Measurements from ENCODE around the gene RAPGEF1.

RAPGEF1 gene

GRCh38 chr9:131679261-131680020 is 60.4 kb downstream of the RAPGEF1 start:
- Histone ChIP-seq H3K4me2 (ENCODE audit: low read length) (no peak overlapping the region), H3K4me3 (ENCODE audit: low read length) (no peak overlapping the region), H3K27ac (ENCODE audit: low read depth, low read length) (peak overlapping the region; percentile 77), H3K4ac (ENCODE audit: low read depth, low read length) (peak overlapping the region; percentile 41), H3K79me2 (ENCODE audit: control insufficient read depth, insufficient read depth, low read length) (peaks cover 14% of the 10 kb centered on the region), H3K56ac (ENCODE audit: low read length) (peak overlapping the region; percentile 56), H4K8ac (ENCODE audit: low read depth, low read length) (no peak overlapping the region), H2BK120ac (ENCODE audit: low read depth, low read length) (peak overlapping the region; percentile 45), H3K27me3 (ENCODE audit: insufficient read depth, low read length, poor library complexity) (no peaks in the 10 kb centered on the region), H4K5ac (ENCODE audit: low read length) (no peak overlapping the region), H2BK5ac (ENCODE audit: low read length) (no peak overlapping the region), H3K36me3 (ENCODE audit: control insufficient read depth, insufficient read depth, low read length) (no peaks in the 10 kb centered on the region), H2BK15ac (replicated peaks; ENCODE audit: low read depth) (no peak overlapping the region), H3K23ac (ENCODE audit: low read length) (no peak overlapping the region), H3K4me1 (ENCODE audit: control insufficient read depth, low read depth, low read length) (peaks cover 24% of the 10 kb centered on the region), H3K9ac (ENCODE audit: low read length) (no peak overlapping the region), H3K18ac (ENCODE audit: low read length) (peak overlapping the region; percentile 33), H3K79me1 (ENCODE audit: low read length) (peaks cover 11% of the 10 kb centered on the region), H2AK5ac (ENCODE audit: low read length) (no peak overlapping the region)
- DNase-seq: no peak
- WGBS (ENCODE audit: extremely low coverage, insufficient coverage, low lambda C conversion rate): no CpG with 5 or more reads among the region's 12 CpGs

GRCh38 chr9:131678499-131679111 is 61.3 kb downstream of the RAPGEF1 start:
- peaks cover 24% of the 10 kb centered on the region for H3K4me1 ChIP-seq (ENCODE audit: control insufficient read depth, low read depth, low read length)
- no peak overlapping the region for H4K5ac ChIP-seq (ENCODE audit: low read length)
- peak overlapping the region; percentile 77 for H3K27ac ChIP-seq (ENCODE audit: low read depth, low read length)
- H2BK120ac ChIP-seq (ENCODE audit: low read depth, low read length): no peak overlapping the region
- no CpG with 5 or more reads among the region's 5 CpGs for WGBS (ENCODE audit: extremely low coverage, insufficient coverage, low lambda C conversion rate)
- no peaks in the 10 kb centered on the region for H3K27me3 ChIP-seq (ENCODE audit: insufficient read depth, low read length, poor library complexity)
- H3K79me2 ChIP-seq (ENCODE audit: control insufficient read depth, insufficient read depth, low read length): peaks cover 18% of the 10 kb centered on the region
- no peak overlapping the region for H3K4me2 ChIP-seq (ENCODE audit: low read length)
- no peak overlapping the region for H3K9ac ChIP-seq (ENCODE audit: low read length)
- peaks cover 13% of the 10 kb centered on the region for H3K79me1 ChIP-seq (ENCODE audit: low read length)
- no peak overlapping the region for H2AK5ac ChIP-seq (ENCODE audit: low read length)
- H3K56ac ChIP-seq (ENCODE audit: low read length): peak overlapping the region; percentile 61
- no peak overlapping the region for H2BK15ac ChIP-seq (replicated peaks; ENCODE audit: low read depth)
- H4K8ac ChIP-seq (ENCODE audit: low read depth, low read length): no peak overlapping the region
- DNase-seq: peak; percentile 68
- H3K4me3 ChIP-seq (ENCODE audit: low read length): no peak overlapping the region
- H3K36me3 ChIP-seq (ENCODE audit: control insufficient read depth, insufficient read depth, low read length): no peaks in the 10 kb centered on the region
- H3K23ac ChIP-seq (ENCODE audit: low read length): no peak overlapping the region
- H3K4ac ChIP-seq (ENCODE audit: low read depth, low read length): no peak overlapping the region
- H2BK5ac ChIP-seq (ENCODE audit: low read length): peak overlapping the region; percentile 1
- peak overlapping the region; percentile 33 for H3K18ac ChIP-seq (ENCODE audit: low read length)

- peak overlapping the region; percentile 42 for H2BK5ac ChIP-seq (ENCODE audit: low read length)
- H3K79me2 ChIP-seq (ENCODE audit: control insufficient read depth, insufficient read depth, low read length): peaks cover 19% of the 10 kb centered on the region
- H3K4me2 ChIP-seq (ENCODE audit: low read length): no peak overlapping the region
- WGBS (ENCODE audit: extremely low coverage, insufficient coverage, low lambda C conversion rate): no CpG with 5 or more reads among the region's 9 CpGs
- no peak overlapping the region for H4K5ac ChIP-seq (ENCODE audit: low read length)
- DNase-seq: no peak
- H3K4me1 ChIP-seq (ENCODE audit: control insufficient read depth, low read depth, low read length): peaks cover 27% of the 10 kb centered on the region
- H3K36me3 ChIP-seq (ENCODE audit: control insufficient read depth, insufficient read depth, low read length): no peaks in the 10 kb centered on the region
- H2BK15ac ChIP-seq (replicated peaks; ENCODE audit: low read depth): no peak overlapping the region
- peak overlapping the region; percentile 60 for H3K27ac ChIP-seq (ENCODE audit: low read depth, low read length)
- H3K4ac ChIP-seq (ENCODE audit: low read depth, low read length): no peak overlapping the region
- H3K79me1 ChIP-seq (ENCODE audit: low read length): peaks cover 13% of the 10 kb centered on the region
- no peak overlapping the region for H2AK5ac ChIP-seq (ENCODE audit: low read length)
- H3K27me3 ChIP-seq (ENCODE audit: insufficient read depth, low read length, poor library complexity): no peaks in the 10 kb centered on the region
- H4K8ac ChIP-seq (ENCODE audit: low read depth, low read length): peak overlapping the region; percentile 91
- H3K9ac ChIP-seq (ENCODE audit: low read length): peak overlapping the region; percentile 28
- H3K4me3 ChIP-seq (ENCODE audit: low read length): no peak overlapping the region
- no peak overlapping the region for H2BK120ac ChIP-seq (ENCODE audit: low read depth, low read length)
- H3K23ac ChIP-seq (ENCODE audit: low read length): no peak overlapping the region
- H3K18ac ChIP-seq (ENCODE audit: low read length): peak overlapping the region; percentile 72
- peak overlapping the region; percentile 62 for H3K56ac ChIP-seq (ENCODE audit: low read length)
Observed at GRCh38 chr9:131677444-131678180, 62.3 kb downstream of the RAPGEF1 start.

- Histone ChIP-seq H3K79me2 (ENCODE audit: control insufficient read depth, insufficient read depth, low read length) (peaks cover 19% of the 10 kb centered on the region), H2BK120ac (ENCODE audit: low read depth, low read length) (no peak overlapping the region), H3K4ac (ENCODE audit: low read depth, low read length) (no peak overlapping the region), H3K4me2 (ENCODE audit: low read length) (no peak overlapping the region), H3K79me1 (ENCODE audit: low read length) (peaks cover 13% of the 10 kb centered on the region), H2BK15ac (replicated peaks; ENCODE audit: low read depth) (no peak overlapping the region), H3K4me3 (ENCODE audit: low read length) (no peak overlapping the region), H3K18ac (ENCODE audit: low read length) (no peak overlapping the region), H2AK5ac (ENCODE audit: low read length) (no peak overlapping the region), H3K4me1 (ENCODE audit: control insufficient read depth, low read depth, low read length) (peaks cover 30% of the 10 kb centered on the region), H3K27me3 (ENCODE audit: insufficient read depth, low read length, poor library complexity) (no peaks in the 10 kb centered on the region), H4K8ac (ENCODE audit: low read depth, low read length) (no peak overlapping the region), H3K56ac (ENCODE audit: low read length) (no peak overlapping the region), H4K5ac (ENCODE audit: low read length) (no peak overlapping the region), H3K23ac (ENCODE audit: low read length) (no peak overlapping the region), H3K27ac (ENCODE audit: low read depth, low read length) (no peak overlapping the region), H3K9ac (ENCODE audit: low read length) (no peak overlapping the region), H3K36me3 (ENCODE audit: control insufficient read depth, insufficient read depth, low read length) (no peaks in the 10 kb centered on the region), H2BK5ac (ENCODE audit: low read length) (no peak overlapping the region)
- DNase-seq: no peak
- WGBS (ENCODE audit: extremely low coverage, insufficient coverage, low lambda C conversion rate): no CpG with 5 or more reads among the region's 4 CpGs
Observed at GRCh38 chr9:131677049-131677443, 62.8 kb downstream of the RAPGEF1 start.

- no peak overlapping the region for H2BK120ac ChIP-seq (ENCODE audit: low read depth, low read length)
- no peak overlapping the region for H3K18ac ChIP-seq (ENCODE audit: low read length)
- no peaks in the 10 kb centered on the region for H3K27me3 ChIP-seq (ENCODE audit: insufficient read depth, low read length, poor library complexity)
- H3K4me3 ChIP-seq (ENCODE audit: low read length): no peak overlapping the region
- no peak overlapping the region for H4K5ac ChIP-seq (ENCODE audit: low read length)
- no peak overlapping the region for H4K8ac ChIP-seq (ENCODE audit: low read depth, low read length)
- H2BK15ac ChIP-seq (replicated peaks; ENCODE audit: low read depth): no peak overlapping the region
- no peak overlapping the region for H3K27ac ChIP-seq (ENCODE audit: low read depth, low read length)
- peaks cover 33% of the 10 kb centered on the region for H3K4me1 ChIP-seq (ENCODE audit: control insufficient read depth, low read depth, low read length)
- no peak overlapping the region for H3K23ac ChIP-seq (ENCODE audit: low read length)
- H3K4me2 ChIP-seq (ENCODE audit: low read length): no peak overlapping the region
- no peak overlapping the region for H2AK5ac ChIP-seq (ENCODE audit: low read length)
- peaks cover 24% of the 10 kb centered on the region for H3K79me2 ChIP-seq (ENCODE audit: control insufficient read depth, insufficient read depth, low read length)
- no CpG with 5 or more reads among the region's 6 CpGs for WGBS (ENCODE audit: extremely low coverage, insufficient coverage, low lambda C conversion rate)
- peak overlapping the region; percentile 48 for H3K4ac ChIP-seq (ENCODE audit: low read depth, low read length)
- H2BK5ac ChIP-seq (ENCODE audit: low read length): no peak overlapping the region
- no peak for DNase-seq
- peaks cover 19% of the 10 kb centered on the region for H3K79me1 ChIP-seq (ENCODE audit: low read length)
- H3K56ac ChIP-seq (ENCODE audit: low read length): peak overlapping the region; percentile 4
- no peak overlapping the region for H3K9ac ChIP-seq (ENCODE audit: low read length)
- H3K36me3 ChIP-seq (ENCODE audit: control insufficient read depth, insufficient read depth, low read length): no peaks in the 10 kb centered on the region
Observed at GRCh38 chr9:131676431-131676972, 63.4 kb downstream of the RAPGEF1 start.
